Adipose tissue (tissue), 3 donors: ENCODE data around the gene PIN4. TPM values are rescaled to one million over a fixed set of nuclear protein-coding genes. Genes with fewer than 3 reads are reported as not detected.

ENCODE experiments used
- polyA plus RNA-seq, 3 donors: library from polyadenylated mRNA; stranded (reverse); fragments of 200-250 nt; gene quantifications; one replicate each; pipeline ENCODE4 v1.2.3, GENCODE V29; 2013
- donor health status: healthy with polysubstance abuse.
- donor health status: Bipolar disorder and iron deficiency.
- donor health status: healthy.

The PIN4 gene
- polyA plus RNA-seq, 3 donors = 9.2 to 29.2 (median 10.6) TPM

Other genes starting within 250 kb of the PIN4 start
- gene RTL5, start 49.8 kb upstream of the PIN4 start, polyA plus RNA-seq = 1 to 10 TPM; 1.1 to 6.9 (median 3.7) TPM
- under 1 TPM in 2 of 3 donors, not detected in 1; 0.02 to 0.03 TPM for gene ERCC6L, start 57.3 kb downstream of the PIN4 start, polyA plus RNA-seq
- gene RPS4X, start 95.5 kb downstream of the PIN4 start, polyA plus RNA-seq = 1,000 to 10,000 TPM in 2 of 3 donors, 100 to 1,000 TPM in 1; 770 to 1,500 (median 1,354) TPM
- gene CITED1, start 124.2 kb downstream of the PIN4 start, polyA plus RNA-seq = 1 to 10 TPM; 1.4 to 7.8 (median 5.6) TPM